ENCODE results near the gene TRABD.
"Not testable (repeated sequence)": the region's sequence is repeated elsewhere in the genome, so short reads cannot be mapped to it uniquely, and the experiment has no call there.

The TRABD gene

DNA sequence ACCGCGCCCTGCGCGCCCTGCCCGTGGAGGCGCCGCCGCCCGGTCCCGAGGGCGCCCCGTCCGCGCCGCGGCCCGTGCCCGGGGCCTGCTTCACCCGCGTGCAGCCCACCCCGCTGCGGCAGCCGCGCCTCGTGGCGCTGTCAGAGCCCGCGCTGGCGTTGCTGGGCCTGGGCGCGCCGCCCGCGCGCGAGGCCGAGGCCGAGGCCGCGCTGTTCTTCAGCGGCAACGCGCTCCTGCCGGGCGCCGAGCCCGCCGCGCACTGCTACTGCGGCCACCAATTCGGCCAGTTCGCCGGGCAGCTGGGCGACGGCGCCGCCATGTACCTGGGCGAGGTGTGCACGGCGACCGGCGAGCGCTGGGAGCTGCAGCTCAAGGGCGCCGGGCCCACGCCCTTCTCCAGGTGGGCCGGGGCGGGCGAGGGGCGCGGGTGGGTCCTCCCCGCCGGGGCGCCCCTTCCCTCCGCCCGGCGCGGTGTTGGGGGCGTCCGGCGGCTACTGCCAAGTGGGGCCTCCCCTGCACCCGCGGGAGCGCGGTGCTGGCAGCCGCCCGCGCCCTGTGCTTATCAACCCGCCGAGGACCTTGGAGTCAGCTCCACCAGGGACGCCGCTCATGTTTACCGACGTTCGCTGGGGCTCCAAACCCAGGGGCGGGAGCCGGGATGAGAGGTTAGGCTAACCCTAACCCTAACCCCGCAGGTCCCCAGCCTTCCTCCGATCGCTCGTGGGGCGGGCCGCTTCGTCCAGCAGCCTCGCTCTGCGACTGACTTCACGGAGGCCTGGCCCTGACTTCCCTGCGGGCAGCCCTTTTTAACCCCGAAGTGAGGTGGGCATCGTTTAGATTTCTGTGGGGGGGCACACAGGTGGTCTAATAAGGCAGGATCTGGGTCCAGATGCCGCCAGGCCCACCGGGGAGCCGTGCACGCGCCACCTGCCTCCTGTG is 15.7 kb downstream of the TRABD start:
- no peak for DNase-seq (ENCODE audit: low read depth)

- no peak for DNase-seq (ENCODE audit: low read depth)
Observed at GRCh38 chr22:50202130-50202666, 16.5 kb downstream of the TRABD start.

DNA sequence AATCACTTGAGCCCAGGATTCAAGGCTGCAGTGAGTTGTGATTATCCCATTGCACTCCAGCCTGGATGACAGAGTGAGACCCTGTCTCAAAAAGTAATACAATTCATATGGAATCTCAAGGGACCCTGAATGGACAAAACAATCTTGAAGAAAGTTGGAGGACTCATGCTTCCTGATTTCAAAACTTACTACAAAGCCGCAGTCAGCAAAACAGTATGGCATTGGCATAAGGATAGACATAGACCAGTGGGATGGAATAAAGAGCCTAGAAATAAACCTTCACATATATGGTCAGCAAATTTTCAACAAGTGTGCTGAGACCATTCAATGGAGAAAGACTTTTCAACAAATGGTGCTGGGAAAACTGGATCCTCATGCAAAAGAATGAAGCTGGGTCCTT is 17.6 kb downstream of the TRABD start:
- DNase-seq (ENCODE audit: low read depth): no peak

DNA sequence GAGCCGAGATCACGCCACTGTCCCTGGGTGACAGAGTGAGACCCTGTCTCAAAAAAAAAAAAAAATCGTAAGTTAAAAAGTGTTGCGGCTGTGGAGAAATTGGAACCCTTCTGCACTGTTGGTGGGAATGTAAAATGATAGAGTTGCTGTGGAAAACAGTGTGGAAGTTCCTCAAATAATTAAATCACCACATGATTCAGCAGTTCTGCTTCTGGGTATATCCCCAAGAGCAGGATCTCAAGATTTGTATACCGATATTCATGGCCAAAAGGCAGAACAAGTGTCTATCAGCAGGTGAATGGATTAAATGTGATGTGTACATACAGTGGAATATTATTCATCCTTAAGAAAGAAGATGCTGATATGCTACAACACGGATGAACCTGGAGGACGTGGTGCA is 18.9 kb downstream of the TRABD start:
- no peak for DNase-seq (ENCODE audit: low read depth)

DNA sequence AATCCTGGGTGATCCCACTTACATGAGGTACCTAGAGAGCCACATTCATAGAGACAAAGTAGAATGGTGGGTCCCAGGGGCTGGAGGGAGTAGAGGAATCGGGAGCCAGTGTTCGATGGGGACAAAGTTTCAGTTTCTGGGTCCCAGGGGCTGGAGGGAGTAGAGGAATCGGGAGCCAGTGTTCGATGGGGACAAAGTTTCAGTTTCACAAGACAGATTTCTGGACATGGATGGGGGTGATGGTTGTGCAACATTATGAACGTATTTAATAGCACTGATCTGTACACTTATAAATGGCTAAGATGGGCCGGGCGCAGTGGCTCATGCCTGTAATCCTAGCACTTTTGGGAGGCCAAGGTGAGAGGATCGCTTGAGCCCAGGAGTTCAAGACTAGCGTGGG is 19.3 kb downstream of the TRABD start:
- not testable (repeated sequence) for DNase-seq (ENCODE audit: low read depth)

- DNase-seq (ENCODE audit: low read depth): no peak
Observed at GRCh38 chr22:50205781-50206569, 20.3 kb downstream of the TRABD start.

DNA sequence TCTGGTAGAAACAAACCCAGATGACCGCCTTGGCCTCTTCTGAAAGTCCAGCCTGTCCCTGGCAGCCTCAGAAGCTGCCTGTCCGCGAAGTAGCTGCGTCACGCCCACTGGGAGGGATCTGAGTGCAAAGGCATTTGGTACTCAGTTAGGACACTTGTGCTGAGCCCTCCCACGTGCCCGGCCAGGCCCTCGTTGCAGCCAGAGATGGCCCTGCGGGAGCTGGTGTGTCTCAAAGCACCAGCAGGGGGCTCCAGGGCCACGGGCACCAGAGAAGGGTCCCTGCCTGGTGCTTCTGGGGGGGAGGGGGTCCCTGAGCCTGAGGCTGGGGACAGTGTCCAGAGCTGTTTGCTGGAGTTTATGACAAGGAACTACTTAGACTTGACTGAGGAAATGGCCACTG is 20.9 kb downstream of the TRABD start:
- no peak for DNase-seq (ENCODE audit: low read depth)

DNA sequence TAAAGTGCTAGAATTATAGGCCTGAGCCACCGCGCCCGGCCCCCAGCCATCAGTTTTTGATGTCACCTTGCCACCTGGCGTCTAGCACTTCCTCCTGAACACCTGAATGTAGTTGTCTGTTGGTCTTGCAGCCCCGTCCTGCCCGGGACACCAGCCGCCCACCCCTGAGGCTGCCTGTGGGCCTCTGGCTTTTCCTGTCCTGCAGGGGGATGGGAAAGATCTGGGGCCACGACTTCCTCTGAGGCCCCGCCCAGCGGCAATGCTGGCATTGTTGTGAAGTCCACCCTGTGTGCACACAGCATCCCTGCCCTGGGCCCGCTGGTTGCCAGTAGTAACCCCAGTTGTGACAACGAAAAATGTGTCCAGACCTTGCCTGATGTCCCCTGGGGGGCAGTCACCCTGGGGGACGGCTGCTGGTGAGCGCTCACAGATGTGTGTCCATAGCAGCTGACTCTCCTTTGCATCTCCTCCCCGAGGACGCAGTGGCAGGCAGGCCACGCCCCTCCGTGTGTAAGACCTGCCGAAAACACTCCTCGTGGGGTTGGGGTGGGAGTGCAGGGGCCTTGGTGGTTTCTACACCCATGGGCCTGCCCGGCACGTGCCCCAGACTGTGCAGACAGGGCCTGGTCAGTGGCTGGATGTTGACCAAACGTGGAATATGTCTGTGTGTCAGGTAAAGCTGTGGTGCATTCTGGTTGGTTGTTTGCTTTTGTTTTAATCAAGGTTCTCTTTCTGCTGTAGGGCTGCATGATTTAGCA is 21.8 kb downstream of the TRABD start:
- DNase-seq (ENCODE audit: low read depth): no peak

- DNase-seq (ENCODE audit: low read depth): no peak
Observed at GRCh38 chr22:50208430-50208938, 22.8 kb downstream of the TRABD start.

DNA sequence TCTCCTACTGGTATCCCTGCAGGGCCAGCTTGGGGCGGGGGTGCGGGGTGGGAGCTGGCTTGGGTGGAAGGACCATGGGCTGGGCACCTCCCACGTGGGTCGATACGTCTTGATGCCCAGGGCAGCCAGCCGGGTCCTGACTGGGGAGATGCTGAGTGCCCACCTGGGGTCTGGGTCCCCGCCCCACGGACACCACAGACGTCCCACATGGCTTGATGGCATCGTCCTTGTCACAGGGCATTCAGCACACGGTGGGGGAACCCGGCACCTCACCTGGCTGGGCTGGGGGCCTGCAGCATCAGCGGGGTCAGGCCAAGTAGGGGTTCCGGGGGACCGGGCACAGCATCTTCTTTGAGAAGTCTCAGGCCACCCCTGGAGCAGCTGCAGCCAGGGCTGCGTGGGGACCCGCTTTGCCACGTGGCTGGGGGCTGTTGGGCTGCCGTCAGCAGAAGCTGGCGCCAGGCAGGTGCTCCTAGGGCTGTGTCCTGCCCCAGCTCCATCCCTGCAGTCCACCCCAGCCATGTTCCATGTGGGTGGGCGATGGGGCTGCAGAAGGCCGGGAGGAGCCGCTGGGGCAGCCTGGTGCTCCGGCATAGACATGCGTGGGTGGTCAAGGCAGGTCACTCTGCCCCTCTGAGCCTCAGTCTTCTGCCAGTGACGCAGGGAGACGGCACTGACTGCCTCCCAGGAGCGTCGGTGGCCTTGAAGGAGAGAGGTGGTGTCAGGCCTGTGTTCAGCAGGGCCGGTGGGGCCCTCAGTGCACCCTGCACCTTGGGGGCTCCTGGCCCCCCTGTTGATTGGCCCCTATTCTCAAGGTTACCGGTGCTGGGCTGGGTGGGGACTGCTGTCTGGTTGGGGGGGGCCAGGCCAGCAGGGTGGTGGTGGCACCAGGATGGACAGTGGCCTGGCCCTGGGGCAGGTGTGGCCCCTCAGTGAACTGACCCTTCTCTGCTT is 23.5 kb downstream of the TRABD start:
- DNase-seq (ENCODE audit: low read depth): no peak

GRCh38 chr22:50209893-50210292 is 24.2 kb downstream of the TRABD start:
- DNase-seq (ENCODE audit: low read depth): no peak

- DNase-seq (ENCODE audit: low read depth): no peak
Observed at GRCh38 chr22:50210378-50211139, 24.8 kb downstream of the TRABD start.

- no peak for DNase-seq (ENCODE audit: low read depth)
Observed at GRCh38 chr22:50211147-50211546, 25.4 kb downstream of the TRABD start.

DNA sequence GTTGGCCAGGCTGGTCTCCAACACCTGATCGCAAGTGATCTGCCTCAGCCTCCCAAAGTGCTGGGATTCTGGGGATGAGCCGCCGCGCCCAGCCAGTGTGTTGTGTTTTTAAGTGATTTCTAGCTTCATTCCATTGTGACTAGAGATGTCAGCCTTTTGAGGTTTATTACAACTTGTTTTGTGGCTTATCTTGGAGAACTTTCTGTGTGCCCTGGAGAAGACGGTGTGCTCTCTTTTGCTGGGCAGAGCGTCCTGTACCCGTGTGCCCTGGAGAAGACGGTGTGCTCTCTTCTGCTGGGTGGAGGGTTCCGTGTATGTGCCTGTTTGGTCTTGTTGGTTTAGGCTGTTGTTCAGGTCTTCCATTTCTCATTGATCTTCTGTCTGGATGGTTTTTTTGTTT is 27.6 kb downstream of the TRABD start:
- DNase-seq (ENCODE audit: low read depth): no peak

DNA sequence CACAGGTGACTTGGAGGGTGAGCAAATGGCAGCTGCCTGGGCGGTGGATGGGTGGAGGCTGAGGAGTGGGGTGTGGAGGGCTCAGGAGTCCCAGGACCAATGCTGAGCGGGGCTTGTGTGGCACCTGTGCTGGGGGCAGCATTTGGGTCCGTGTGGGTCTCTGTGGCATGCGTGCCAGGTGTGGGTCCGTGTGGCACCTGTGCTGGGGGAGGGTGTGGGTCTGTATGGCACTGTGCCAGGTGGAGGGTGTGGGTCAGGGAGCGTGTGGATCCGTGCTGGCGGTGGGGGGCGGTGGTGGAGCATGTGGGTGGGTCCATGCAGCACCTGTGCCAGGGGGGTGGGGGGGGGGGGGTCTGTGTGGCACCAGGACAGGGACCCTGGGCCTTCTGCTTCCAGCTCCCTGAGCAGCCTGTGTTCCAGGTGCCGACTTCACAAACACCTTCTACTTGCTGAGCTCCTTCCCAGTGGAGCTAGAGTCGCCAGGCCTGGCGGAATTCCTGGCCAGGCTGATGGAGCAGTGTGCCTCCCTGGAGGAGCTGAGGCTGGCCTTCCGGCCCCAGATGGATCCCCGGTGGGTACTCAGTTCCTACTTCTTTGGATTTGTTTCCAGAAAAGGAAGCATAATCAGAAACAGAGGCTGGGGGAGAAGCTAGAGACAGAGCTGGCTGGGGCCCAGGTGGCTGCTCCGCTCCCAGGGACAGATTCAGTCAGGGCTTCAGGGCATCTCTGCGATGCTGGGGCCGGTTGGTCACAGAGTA is 29.8 kb downstream of the TRABD start:
- no peak for DNase-seq (ENCODE audit: low read depth)

DNA sequence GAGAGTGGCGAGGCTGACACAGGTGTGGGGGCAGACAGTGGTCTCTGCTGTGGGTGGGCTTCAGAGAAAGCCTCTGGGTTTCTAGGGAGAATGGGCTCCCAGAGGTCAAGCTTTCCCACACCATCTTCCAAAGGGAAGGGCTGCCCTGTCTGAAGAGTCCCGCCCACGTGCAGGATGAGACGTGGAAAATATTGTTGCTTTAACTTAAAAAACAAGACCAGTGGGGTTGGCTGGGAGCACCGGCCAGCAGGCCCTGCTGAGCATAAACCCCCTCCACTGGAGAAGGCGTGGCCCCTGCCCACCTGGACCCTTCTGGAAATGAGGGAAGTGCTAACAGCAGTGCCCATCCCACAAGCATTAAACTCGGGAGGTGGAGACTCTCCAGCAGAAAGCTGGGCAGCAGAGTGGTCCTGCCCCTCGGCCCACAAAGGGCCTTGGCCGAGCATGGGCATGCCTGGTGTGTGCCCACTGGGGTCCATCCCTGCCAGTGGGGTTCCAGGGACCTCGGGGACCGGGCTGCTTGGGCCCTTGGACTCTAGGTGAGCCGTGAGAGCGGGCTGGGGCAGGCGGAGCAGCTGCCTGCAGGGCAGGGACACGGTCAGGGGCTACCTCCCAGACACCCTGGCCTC is 30.5 kb downstream of the TRABD start:
- no peak for DNase-seq (ENCODE audit: low read depth)

GRCh38 chr22:50216684-50217520 is 31.2 kb downstream of the TRABD start:
- no peak for DNase-seq (ENCODE audit: low read depth)
